Measurements from ENCODE around the gene ERICH6. TPM values are rescaled to one million over a fixed set of nuclear protein-coding genes. Genes with fewer than 3 reads are reported as not detected.
A peak's percentile ranks its signal among the peaks of the same experiment; 100 is the strongest.

Gene ERICH6
- 0.40 and 0.57 TPM in 2 replicates for total RNA-seq
- long read RNA-seq, result 0 reads

DNA sequence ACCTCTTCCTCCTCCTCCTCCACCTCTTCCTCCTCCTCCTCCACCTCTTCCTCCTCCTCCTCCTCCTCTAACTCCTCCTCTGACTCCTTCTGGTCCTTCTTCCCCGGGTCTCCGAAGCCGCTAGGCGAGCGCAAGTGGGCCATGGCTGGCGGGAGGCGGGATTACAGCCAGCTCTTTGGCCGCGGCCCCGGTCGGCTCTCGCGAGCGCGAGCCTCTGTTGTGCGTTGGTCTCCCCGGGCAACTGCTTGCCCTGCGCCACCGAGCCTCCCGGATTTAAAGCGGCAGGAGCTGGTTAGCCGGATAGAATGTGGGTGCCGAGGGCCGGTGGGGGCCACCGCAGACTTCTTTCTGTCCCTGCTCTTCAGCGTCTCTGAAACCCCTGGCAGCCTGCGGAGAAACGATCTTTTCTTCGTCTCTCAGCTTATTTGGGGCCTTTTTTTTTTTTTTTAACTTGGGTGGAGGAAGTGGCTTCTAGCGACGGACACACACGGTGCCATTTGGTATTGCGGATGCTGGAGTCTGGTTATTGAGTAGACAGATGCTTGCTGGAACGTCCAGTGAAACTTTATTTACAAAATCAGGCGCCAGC is at the start of gene ERICH6:
TSS of gene ERICH6 (minus strand) at position 165 of the 589 bp plus-strand sequence. CDS start at position 143, 22 bp downstream.
- peak within 1 kb of the TSS; percentile 98 for H3K27ac Mint-ChIP-seq (ENCODE audit: unreplicated experiment)

DNA sequence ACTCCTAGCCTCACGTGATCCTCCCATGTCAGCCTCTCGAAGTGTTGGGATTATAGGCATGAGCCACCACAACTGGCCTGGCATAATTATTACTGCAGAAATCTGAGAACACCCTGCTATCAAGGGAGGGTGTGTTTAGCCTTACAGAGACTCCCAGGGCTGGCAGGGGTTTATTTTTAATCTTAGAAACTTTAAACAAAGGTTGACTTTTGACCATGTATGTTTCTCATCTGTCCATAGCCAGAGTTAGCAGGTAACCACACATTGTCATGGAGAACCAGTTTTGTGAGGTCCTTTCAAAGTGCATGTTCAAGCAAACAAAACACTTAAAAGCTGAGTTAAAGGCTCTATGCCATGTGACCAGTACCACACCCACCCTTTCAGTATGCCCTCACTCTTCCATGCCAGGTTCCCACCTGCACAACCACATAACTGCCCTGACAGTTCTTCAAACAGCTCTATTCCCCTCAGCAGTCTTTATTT is 48.1 kb upstream of the ERICH6 start:
- Mint-ChIP-seq H3K27ac (ENCODE audit: unreplicated experiment) (no peak overlapping the region), H3K4me3 (no peak overlapping the region), H3K27me3 (ENCODE audit: low read depth) (no peaks in the 10 kb centered on the region), H3K36me3 (ENCODE audit: low read depth) (peaks cover 4% of the 10 kb centered on the region), H3K4me1 (peaks cover 11% of the 10 kb centered on the region), H3K9me3 (no peaks in the 10 kb centered on the region)
- TF ChIP-seq, protein P1, sequence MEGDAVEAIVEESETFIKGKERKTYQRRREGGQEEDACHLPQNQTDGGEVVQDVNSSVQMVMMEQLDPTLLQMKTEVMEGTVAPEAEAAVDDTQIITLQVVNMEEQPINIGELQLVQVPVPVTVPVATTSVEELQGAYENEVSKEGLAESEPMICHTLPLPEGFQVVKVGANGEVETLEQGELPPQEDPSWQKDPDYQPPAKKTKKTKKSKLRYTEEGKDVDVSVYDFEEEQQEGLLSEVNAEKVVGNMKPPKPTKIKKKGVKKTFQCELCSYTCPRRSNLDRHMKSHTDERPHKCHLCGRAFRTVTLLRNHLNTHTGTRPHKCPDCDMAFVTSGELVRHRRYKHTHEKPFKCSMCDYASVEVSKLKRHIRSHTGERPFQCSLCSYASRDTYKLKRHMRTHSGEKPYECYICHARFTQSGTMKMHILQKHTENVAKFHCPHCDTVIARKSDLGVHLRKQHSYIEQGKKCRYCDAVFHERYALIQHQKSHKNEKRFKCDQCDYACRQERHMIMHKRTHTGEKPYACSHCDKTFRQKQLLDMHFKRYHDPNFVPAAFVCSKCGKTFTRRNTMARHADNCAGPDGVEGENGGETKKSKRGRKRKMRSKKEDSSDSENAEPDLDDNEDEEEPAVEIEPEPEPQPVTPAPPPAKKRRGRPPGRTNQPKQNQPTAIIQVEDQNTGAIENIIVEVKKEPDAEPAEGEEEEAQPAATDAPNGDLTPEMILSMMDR (conservative IDR thresholded peaks at IDR 0.05), result no peak
- DNase-seq (ENCODE audit: low read depth, low spot score), result no peak

More for the DNA sequence above, at the start of gene ERICH6:
- H3K36me3 Mint-ChIP-seq (ENCODE audit: low read depth), result peaks cover 9% of the 10 kb centered on the region
- peak within 1 kb of the TSS; percentile 98 for H3K4me3 Mint-ChIP-seq
- peaks cover 9% of the 10 kb centered on the region for H3K4me1 Mint-ChIP-seq
- TF ChIP-seq, protein P1 (conservative IDR thresholded peaks at IDR 0.05), result peak; percentile 41
- peaks cover 2% of the 10 kb centered on the region for H3K9me3 Mint-ChIP-seq
- DNase-seq (ENCODE audit: low read depth, low spot score), result peak; percentile 83
- peaks cover 3% of the 10 kb centered on the region for H3K27me3 Mint-ChIP-seq (ENCODE audit: low read depth)

DNA sequence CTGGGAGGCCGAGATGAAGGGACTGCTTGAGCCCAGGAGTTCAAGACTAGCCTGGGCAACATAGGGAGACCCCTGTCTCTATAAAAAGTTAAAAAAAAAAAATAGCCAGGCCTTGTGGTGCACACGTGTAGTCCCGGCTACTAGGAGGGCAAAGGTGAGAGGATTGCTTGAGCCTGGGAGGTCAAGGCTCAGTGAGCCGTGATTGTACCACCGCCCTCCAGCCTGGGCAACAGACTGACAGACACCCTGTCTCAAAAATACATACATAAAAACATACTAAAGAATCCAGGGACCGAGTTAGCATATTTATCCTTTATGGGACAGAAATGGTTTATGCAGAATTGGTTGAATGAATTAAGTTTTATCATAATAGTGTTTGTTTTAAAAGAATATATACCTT is 45.5 kb upstream of the ERICH6 start:
- H3K36me3 Mint-ChIP-seq (ENCODE audit: low read depth), result peaks cover 4% of the 10 kb centered on the region
- no peaks in the 10 kb centered on the region for H3K9me3 Mint-ChIP-seq
- H3K4me3 Mint-ChIP-seq, result no peak overlapping the region
- DNase-seq (ENCODE audit: low read depth, low spot score), result no peak
- TF ChIP-seq, protein P1 (conservative IDR thresholded peaks at IDR 0.05), result no peak
- no peaks in the 10 kb centered on the region for H3K27me3 Mint-ChIP-seq (ENCODE audit: low read depth)
- H3K27ac Mint-ChIP-seq (ENCODE audit: unreplicated experiment), result no peak overlapping the region
- peaks cover 18% of the 10 kb centered on the region for H3K4me1 Mint-ChIP-seq

DNA sequence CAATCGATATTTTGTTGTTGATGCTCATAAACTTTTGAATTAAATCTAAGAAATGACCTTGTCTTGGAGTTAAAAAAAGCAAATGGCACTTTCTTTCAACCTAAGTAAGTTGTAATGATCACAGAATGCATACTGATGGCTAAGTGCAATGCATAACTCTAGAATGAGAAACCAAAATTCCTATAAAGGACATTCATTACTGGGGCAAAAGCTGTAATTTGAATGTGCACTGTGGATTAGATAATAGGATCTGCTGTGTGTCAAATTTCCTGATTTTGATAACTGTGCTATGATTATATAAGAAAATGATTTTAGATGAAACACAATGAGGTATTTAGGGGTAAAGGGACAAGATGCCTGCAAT is 44.9 kb upstream of the ERICH6 start:
- H3K4me1 Mint-ChIP-seq, result peaks cover 23% of the 10 kb centered on the region
- H3K36me3 Mint-ChIP-seq (ENCODE audit: low read depth), result peaks cover 4% of the 10 kb centered on the region
- TF ChIP-seq, protein P1 (conservative IDR thresholded peaks at IDR 0.05), result no peak

DNA sequence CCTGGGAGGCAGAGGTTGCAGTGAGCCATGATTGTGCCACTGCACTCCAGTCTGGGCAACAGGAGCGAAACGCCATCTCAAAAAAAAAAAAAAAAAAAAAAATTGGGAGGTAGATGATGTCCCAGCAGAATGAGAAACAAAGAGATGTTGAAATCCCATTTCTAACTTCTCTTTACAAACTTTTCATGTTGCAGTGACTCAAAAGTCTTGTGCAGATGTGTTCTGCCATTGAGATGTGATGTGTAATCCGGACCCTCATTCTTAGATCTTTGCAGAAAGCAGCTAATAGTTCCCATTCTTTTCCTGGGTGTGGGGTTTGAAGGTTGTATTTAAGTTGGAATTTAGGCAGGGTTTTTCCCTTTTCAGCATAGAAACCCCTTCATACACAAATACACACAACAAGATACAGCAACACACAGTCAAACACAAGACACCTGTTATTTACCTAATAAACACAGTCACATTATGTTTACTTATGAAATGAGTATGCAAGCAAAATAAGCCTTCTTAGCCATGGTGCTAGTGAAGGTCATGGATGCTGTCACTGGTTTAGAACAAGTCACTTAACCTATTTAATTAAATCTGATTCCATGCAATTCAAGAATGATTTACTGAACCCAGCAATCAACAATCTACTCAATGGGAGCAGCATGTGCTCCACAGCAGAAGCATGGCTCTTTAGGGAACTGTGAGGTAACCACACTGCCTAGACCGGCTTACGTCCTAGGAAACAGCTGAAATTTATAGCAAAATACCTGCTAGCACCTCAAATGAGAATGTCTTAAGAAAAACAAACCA is 44.4 kb upstream of the ERICH6 start:
- Mint-ChIP-seq H3K27me3 (ENCODE audit: low read depth) (no peaks in the 10 kb centered on the region), H3K4me1 (peaks cover 29% of the 10 kb centered on the region), H3K9me3 (no peaks in the 10 kb centered on the region), H3K36me3 (ENCODE audit: low read depth) (peaks cover 2% of the 10 kb centered on the region), H3K4me3 (no peak overlapping the region), H3K27ac (ENCODE audit: unreplicated experiment) (no peak overlapping the region)
- TF ChIP-seq, protein P1 (conservative IDR thresholded peaks at IDR 0.05), result no peak
- no peak for DNase-seq (ENCODE audit: low read depth, low spot score)

More for the DNA sequence above, 44.9 kb upstream of the ERICH6 start:
- no peak overlapping the region for H3K4me3 Mint-ChIP-seq
- DNase-seq (ENCODE audit: low read depth, low spot score), result no peak
- H3K27me3 Mint-ChIP-seq (ENCODE audit: low read depth), result no peaks in the 10 kb centered on the region
- H3K27ac Mint-ChIP-seq (ENCODE audit: unreplicated experiment), result no peak overlapping the region
- H3K9me3 Mint-ChIP-seq, result no peaks in the 10 kb centered on the region

Measured in neural crest cell (in vitro differentiated cells).